ENCODE measurements around the gene VAPB. TPM values are rescaled to one million over a fixed set of nuclear protein-coding genes. Genes with fewer than 3 reads are reported as not detected.
A peak's percentile ranks its signal among the peaks of the same experiment; 100 is the strongest.

Gene VAPB
- polyA plus RNA-seq, 3 donors = 8.5 to 14.3 (median 10.1) TPM

- peaks cover 59 to 63% of the 10 kb centered on the region in 2 donors for H3K36me3 Mint-ChIP-seq
Measured at GRCh38 chr20:58349570-58349969, 39.5 kb upstream of the VAPB start.

GRCh38 chr20:58352468-58352867 lies 36.6 kb upstream of the VAPB start:
- H3K4me3 ChIP-seq (replicated peaks in 1 of 3; ENCODE audit: low read depth in 2 of 3, low read length in 3 of 3) = no peak overlapping the region
- H3K27ac ChIP-seq (ENCODE audit: low read depth in 1 of 2, low read length in 2 of 2) = no peak overlapping the region
- Mint-ChIP-seq H3K4me1 (no peaks in the 10 kb centered on the region), H3K4me3 (no peak overlapping the region), H3K27ac (peak overlapping the region in 1 of 7 donors; percentile 13), H3K9me3 (no peaks in the 10 kb centered on the region), H3K36me3 (peaks cover 60 to 61% of the 10 kb centered on the region in 2 donors), H3K27me3 (ENCODE audit: low read depth in 3 of 3) (no peaks in the 10 kb centered on the region)
- no peak overlapping the region for H2AFZ ChIP-seq (ENCODE audit: insufficient read depth, low read depth, low read length, poor library complexity, severe bottlenecking)
- no peaks in the 10 kb centered on the region for H3K9me3 ChIP-seq (replicated peaks in 1 of 2; ENCODE audit: control insufficient read depth in 1 of 2, insufficient read depth in 1 of 2, low read length in 2 of 2)
- no peak for TF ChIP-seq CTCF (IDR thresholded peaks at IDR 0.05)
- H3K79me2 ChIP-seq (ENCODE audit: insufficient read depth, low read length) = no peaks in the 10 kb centered on the region
- H3K36me3 ChIP-seq (replicated peaks in 1 of 2; ENCODE audit: control insufficient read depth in 1 of 2, insufficient read depth in 2 of 2, low read length in 2 of 2) = peaks cover 38 to 78% of the 10 kb centered on the region in 2 donors
- H3K4me2 ChIP-seq (replicated peaks; ENCODE audit: extremely low read depth, low read length, poor library complexity, severe bottlenecking) = no peak overlapping the region
- H4K20me1 ChIP-seq (ENCODE audit: insufficient read depth, low read length) = no peaks in the 10 kb centered on the region
- DNase-seq = no peak
- H3K9ac ChIP-seq (ENCODE audit: insufficient read depth, low read length, poor library complexity, severe bottlenecking) = no peak overlapping the region
- intact Hi-C loops (cut with micrococcal nuclease) = no loop called here
- H3K27me3 ChIP-seq (ENCODE audit: control insufficient read depth in 2 of 2, insufficient read depth in 2 of 2, low read length in 2 of 2) = no peaks in the 10 kb centered on the region
- WGBS (ENCODE audit: insufficient coverage) = 100% methylated on average over 1 of the region's 2 CpGs
- no peaks in the 10 kb centered on the region for H3K4me1 ChIP-seq (ENCODE audit: control insufficient read depth in 1 of 2, insufficient read depth in 2 of 2, low read length in 2 of 2)

More at GRCh38 chr20:58349570-58349969, 39.5 kb upstream of the VAPB start:
- intact Hi-C loops (cut with micrococcal nuclease) = no loop called here
- 100% methylated on average over 3 of the region's 3 CpGs for WGBS (ENCODE audit: insufficient coverage)
- TF ChIP-seq CTCF (IDR thresholded peaks at IDR 0.05) = no peak
- Histone ChIP-seq H3K27ac (ENCODE audit: low read depth in 1 of 2, low read length in 2 of 2) (no peak overlapping the region), H3K36me3 (replicated peaks in 1 of 2; ENCODE audit: control insufficient read depth in 1 of 2, insufficient read depth in 2 of 2, low read length in 2 of 2) (peaks cover 46 to 76% of the 10 kb centered on the region in 2 donors), H4K20me1 (ENCODE audit: insufficient read depth, low read length) (peaks cover 3% of the 10 kb centered on the region), H3K9ac (ENCODE audit: insufficient read depth, low read length, poor library complexity, severe bottlenecking) (no peak overlapping the region), H2AFZ (ENCODE audit: insufficient read depth, low read depth, low read length, poor library complexity, severe bottlenecking) (no peak overlapping the region), H3K27me3 (ENCODE audit: control insufficient read depth in 2 of 2, insufficient read depth in 2 of 2, low read length in 2 of 2) (no peaks in the 10 kb centered on the region), H3K4me1 (ENCODE audit: control insufficient read depth in 1 of 2, insufficient read depth in 2 of 2, low read length in 2 of 2) (no peaks in the 10 kb centered on the region), H3K9me3 (replicated peaks in 1 of 2; ENCODE audit: control insufficient read depth in 1 of 2, insufficient read depth in 1 of 2, low read length in 2 of 2) (no peaks in the 10 kb centered on the region), H3K79me2 (ENCODE audit: insufficient read depth, low read length) (no peaks in the 10 kb centered on the region), H3K4me2 (replicated peaks; ENCODE audit: extremely low read depth, low read length, poor library complexity, severe bottlenecking) (no peak overlapping the region), H3K4me3 (replicated peaks in 1 of 3; ENCODE audit: low read depth in 2 of 3, low read length in 3 of 3) (no peak overlapping the region)
- H3K4me3 Mint-ChIP-seq = no peak overlapping the region
- no peaks in the 10 kb centered on the region for H3K4me1 Mint-ChIP-seq
- DNase-seq = no peak
- H3K9me3 Mint-ChIP-seq = peaks cover 0 to 3% (median 0%) of the 10 kb centered on the region in 7 donors
- no peak overlapping the region for H3K27ac Mint-ChIP-seq
- no peaks in the 10 kb centered on the region for H3K27me3 Mint-ChIP-seq (ENCODE audit: low read depth in 3 of 3)

Data from CD14-positive monocyte (primary cell).